GM18517 (cell line): Measurements from ENCODE around the gene EFHC2.
"Not testable (repeated sequence)": the region's sequence is repeated elsewhere in the genome, so short reads cannot be mapped to it uniquely, and the experiment has no call there.

Source experiments
- ATAC-seq: cut with Tn5 transposase; IDR thresholded peaks from one replicate; pipeline ENCODE4 v1.9.1; 2021; ENCODE audit warnings: mild to moderate bottlenecking, moderate library complexity; ENCODE audit not compliant: unreplicated experiment

The EFHC2 gene

GRCh38 chrX:44291468-44292092 lies 51.9 kb downstream of the EFHC2 start:
- no peak for ATAC-seq

GRCh38 chrX:44290718-44291117 lies 52.8 kb downstream of the EFHC2 start:
- no peak for ATAC-seq

- no peak for ATAC-seq
Observed at GRCh38 chrX:44282753-44283152, 60.7 kb downstream of the EFHC2 start.

- ATAC-seq = no peak
Observed at GRCh38 chrX:44280116-44280515, 63.4 kb downstream of the EFHC2 start.

- no peak for ATAC-seq
Observed at GRCh38 chrX:44274096-44274495, 69.4 kb downstream of the EFHC2 start.

GRCh38 chrX:44267861-44268260 lies 75.6 kb downstream of the EFHC2 start:
- no peak for ATAC-seq

GRCh38 chrX:44267116-44267515 lies 76.4 kb downstream of the EFHC2 start:
- ATAC-seq = no peak

- ATAC-seq = no peak
Observed at GRCh38 chrX:44265559-44265958, 77.9 kb downstream of the EFHC2 start.

- no peak for ATAC-seq
Observed at GRCh38 chrX:44264936-44265335, 78.5 kb downstream of the EFHC2 start.

- no peak for ATAC-seq
Observed at GRCh38 chrX:44261286-44261685, 82.2 kb downstream of the EFHC2 start.

GRCh38 chrX:44260609-44261008 lies 82.9 kb downstream of the EFHC2 start:
- no peak for ATAC-seq

GRCh38 chrX:44255742-44256141 lies 87.7 kb downstream of the EFHC2 start:
- ATAC-seq = not testable (repeated sequence)

- peak; percentile 18 for ATAC-seq
Observed at GRCh38 chrX:44253575-44253942, 89.9 kb downstream of the EFHC2 start.

- peak; percentile 92 for ATAC-seq
Observed at GRCh38 chrX:44252688-44253574, 90.5 kb downstream of the EFHC2 start.

- no peak for ATAC-seq
Observed at GRCh38 chrX:44247468-44247867, 96.0 kb downstream of the EFHC2 start.

GRCh38 chrX:44246826-44247225 lies 96.6 kb downstream of the EFHC2 start:
- ATAC-seq = no peak

GRCh38 chrX:44245733-44246132 lies 97.7 kb downstream of the EFHC2 start:
- no peak for ATAC-seq

- ATAC-seq = no peak
Observed at GRCh38 chrX:44244008-44244407, 99.5 kb downstream of the EFHC2 start.

GRCh38 chrX:44241546-44241945 lies 101.9 kb downstream of the EFHC2 start:
- ATAC-seq = no peak

- no peak for ATAC-seq
Observed at GRCh38 chrX:44240036-44240435, 103.4 kb downstream of the EFHC2 start.

- no peak for ATAC-seq
Observed at GRCh38 chrX:44239036-44239435, 104.4 kb downstream of the EFHC2 start.

- ATAC-seq = no peak
Observed at GRCh38 chrX:44235534-44235933, 107.9 kb downstream of the EFHC2 start.
